Endothelial cell of hepatic sinusoid (primary cell): Measurements from ENCODE around the gene TM9SF1.

Experiments used
- in situ Hi-C: cut with HindIII; loops from 2 replicates; pipeline ENCODE4 v1.10.0; 2017; ENCODE audit warnings: low sequenced_read_pairs

TM9SF1 gene

DNA sequence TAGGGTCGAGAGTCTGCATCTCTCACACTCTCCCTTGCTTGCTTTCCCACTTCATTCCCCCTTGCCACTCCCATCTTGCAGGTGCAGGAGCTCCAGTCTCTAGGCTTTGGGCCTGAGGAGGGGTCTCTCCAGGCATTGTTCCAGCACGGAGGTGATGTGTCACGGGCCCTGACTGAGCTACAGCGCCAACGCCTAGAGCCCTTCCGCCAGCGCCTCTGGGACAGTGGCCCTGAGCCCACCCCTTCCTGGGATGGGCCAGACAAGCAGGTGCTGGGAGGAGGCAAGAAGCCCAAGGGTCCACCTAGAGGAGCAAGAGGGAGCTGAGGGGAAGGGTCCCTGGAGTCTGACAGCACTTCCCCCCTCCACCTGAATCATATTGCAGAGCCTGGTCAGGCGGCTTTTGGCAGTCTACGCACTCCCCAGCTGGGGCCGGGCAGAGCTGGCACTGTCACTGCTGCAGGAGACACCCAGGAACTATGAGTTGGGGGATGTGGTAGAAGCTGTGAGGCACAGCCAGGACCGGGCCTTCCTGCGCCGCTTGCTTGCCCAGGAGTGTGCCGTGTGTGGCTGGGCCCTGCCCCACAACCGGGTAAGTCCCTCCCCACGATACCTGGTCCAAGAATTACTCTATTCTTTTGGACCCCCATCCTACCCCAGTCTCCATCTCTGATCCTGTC, 43.7 kb downstream of the TM9SF1 start:
- in situ Hi-C loops, result no loop called here

DNA sequence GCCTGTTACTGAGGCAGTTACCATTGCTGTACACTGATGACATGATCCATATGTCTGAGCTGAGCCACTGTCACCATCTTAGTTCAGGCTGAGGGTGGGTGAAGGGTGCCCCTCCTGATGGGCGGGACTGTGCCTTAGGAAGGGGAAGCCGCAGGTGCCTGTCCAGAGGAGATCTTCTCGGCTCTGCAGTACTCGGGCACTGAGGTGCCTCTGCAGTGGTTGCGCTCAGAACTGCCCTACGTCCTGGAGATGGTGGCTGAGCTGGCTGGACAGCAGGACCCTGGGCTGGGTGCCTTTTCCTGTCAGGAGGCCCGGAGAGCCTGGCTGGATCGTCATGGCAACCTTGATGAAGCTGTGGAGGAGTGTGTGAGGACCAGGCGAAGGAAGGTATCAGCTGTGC, 44.2 kb downstream of the TM9SF1 start:
- in situ Hi-C loops, result no loop called here

DNA sequence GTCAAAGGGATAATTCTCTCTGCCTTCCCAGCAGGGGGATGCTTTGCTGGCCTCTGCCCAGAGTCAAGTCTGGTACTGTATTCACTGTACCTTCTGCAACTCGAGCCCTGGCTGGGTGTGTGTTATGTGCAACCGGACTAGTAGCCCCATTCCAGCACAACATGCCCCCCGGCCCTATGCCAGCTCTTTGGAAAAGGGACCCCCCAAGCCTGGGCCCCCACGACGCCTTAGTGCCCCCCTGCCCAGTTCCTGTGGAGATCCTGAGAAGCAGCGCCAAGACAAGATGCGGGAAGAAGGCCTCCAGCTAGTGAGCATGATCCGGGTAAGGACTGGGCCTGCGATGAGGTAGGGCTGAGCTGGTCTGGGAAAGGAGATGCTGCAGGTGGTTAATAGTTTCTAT, 44.7 kb downstream of the TM9SF1 start:
- in situ Hi-C loops, result no loop called here

DNA sequence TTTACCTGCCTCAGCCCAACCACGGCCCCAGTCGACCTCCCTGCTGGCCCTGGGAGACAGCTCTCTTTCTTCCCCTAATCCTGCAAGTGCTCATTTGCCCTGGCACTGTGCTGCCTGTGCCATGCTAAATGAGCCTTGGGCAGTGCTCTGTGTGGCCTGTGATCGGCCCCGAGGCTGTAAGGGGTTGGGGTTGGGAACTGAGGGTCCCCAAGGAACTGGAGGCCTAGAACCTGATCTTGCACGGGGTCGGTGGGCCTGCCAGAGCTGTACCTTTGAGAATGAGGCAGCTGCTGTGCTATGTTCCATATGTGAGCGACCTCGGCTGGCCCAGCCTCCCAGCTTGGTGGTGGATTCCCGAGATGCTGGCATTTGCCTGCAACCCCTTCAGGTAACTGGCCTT, 45.2 kb downstream of the TM9SF1 start:
- in situ Hi-C loops, result no loop called here

DNA sequence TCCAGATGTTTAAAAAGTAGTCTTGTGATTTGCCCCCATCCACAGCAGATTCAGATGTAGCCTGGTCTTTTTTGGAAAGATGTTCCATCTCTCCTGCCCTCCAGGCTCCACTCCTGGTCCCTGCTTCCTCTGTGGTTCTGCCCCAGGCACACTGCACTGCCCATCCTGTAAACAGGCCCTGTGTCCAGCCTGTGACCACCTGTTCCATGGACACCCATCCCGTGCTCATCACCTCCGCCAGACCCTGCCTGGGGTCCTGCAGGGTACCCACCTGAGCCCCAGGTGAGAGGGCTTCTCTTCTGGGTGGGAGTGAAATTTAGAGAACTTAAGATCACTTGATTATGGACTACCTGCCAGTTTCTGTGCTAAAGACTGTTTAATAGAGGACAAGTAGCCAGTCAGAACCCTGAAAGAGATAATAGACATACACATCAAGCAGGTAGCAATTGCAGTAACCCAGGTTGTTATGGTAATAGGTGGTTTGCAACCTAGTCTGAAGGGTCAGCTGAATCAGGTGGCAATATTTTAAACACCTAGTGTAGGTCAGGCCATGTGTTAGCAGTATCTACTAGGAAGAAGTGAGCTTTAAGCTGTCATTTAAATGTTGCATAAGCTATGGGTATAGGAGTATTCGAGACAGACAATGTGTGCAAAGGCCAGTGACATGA, 45.8 kb downstream of the TM9SF1 start:
- in situ Hi-C loops, result no loop called here

DNA sequence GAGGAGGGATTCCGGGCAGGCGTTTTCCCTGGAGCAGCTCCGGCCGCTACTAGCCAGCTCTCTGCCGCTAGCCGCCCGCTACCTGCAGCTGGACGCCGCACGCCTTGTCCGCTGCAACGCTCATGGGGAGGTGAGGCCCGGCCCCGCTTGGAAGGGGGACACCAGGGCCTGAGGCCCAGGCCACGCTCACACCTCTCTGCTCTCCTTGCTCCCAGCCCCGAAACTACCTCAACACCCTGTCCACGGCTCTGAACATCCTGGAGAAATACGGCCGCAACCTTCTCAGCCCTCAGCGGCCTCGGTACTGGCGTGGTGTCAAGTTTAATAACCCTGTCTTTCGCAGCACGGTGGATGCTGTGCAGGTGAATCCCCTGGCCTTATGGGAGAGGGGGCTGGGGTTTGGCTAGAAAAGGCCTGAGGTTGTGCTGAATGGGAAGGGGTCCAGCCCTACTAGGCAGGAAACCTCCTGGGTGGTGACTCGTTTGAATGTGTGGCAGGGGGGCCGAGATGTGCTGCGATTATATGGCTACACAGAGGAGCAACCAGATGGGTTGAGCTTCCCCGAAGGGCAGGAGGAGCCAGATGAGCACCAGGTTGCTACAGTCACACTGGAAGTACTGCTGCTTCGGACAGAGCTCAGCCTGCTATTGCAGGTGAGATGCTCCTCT, 47.3 kb downstream of the TM9SF1 start:
- in situ Hi-C loops, result no loop called here

DNA sequence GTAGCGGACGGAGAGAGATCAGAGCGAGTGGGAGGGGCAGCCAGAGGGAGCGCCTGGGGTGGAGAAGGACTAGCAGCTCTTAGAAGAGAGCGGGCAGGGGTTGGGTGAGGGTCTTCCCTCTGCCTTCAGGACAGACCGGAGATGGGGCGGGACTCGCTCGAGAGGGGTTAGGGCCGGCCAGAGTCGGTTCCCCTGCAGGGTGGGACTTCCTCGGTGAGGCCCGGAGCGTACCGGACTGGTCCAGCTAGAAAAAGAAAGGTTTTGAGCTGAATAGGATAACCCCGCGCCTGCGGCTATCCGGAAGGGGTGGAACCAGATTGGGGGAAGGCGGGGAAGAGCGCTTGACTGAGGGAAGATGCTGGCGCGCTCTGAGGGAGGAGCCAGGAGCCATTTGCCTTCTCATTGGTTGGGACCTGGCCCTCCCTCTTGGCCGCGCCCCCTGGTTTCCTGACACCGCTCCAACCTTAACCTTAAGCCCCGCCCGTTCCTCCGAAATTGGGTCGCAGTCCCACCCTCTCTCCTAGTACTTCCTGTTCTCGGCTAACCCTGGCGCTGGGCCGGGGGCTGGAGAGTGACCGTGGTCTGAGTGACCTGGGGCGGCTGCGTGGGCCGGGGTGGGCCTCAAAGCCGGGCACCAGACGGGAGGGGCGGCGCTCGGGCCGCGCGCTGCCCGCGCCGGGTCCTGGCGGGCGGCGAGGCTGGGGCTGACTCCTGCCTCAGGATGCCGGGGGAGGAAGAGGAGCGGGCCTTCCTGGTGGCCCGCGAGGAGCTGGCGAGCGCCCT, 48.1 kb downstream of the TM9SF1 start, which contains the start of gene RNF31:
Gene RNF31, plus strand, starts transcription at position 521 of the 783 bp plus-strand sequence. Its CDS starts 201 bp downstream, at position 722.
- in situ Hi-C loops, result no loop called here

DNA sequence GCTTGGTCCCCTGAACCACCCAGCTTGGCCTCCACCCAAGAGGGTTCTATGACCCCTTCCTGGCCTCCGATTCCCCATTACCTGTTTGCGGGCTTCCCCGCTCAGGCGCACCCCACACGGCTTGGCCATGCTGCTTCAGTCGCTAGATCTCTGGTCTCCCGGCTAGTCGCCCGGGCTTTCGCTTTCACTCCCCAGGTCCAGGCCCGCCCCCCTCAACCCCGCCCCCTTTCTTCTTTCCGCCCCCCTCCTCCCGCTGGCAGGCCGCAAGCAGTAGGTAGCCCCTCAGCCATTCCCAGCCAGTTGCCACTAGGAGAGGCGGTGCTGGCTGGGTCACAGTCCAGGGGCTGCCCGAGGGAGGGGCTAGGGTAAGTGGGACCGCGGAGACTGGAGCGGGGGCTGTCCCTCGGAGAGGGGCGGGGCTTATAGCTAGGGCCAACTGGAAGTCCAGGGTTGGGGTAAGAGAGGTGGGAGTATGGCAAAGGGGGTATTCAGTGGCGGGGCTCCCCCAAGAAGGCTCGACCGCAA, 48.7 kb downstream of the TM9SF1 start, which contains the start of gene PSME2:
Gene PSME2, minus strand, starts transcription at position 158 of the 525 bp plus-strand sequence. Its CDS starts 29 bp downstream, at position 129.
- in situ Hi-C loops, result no loop called here

DNA sequence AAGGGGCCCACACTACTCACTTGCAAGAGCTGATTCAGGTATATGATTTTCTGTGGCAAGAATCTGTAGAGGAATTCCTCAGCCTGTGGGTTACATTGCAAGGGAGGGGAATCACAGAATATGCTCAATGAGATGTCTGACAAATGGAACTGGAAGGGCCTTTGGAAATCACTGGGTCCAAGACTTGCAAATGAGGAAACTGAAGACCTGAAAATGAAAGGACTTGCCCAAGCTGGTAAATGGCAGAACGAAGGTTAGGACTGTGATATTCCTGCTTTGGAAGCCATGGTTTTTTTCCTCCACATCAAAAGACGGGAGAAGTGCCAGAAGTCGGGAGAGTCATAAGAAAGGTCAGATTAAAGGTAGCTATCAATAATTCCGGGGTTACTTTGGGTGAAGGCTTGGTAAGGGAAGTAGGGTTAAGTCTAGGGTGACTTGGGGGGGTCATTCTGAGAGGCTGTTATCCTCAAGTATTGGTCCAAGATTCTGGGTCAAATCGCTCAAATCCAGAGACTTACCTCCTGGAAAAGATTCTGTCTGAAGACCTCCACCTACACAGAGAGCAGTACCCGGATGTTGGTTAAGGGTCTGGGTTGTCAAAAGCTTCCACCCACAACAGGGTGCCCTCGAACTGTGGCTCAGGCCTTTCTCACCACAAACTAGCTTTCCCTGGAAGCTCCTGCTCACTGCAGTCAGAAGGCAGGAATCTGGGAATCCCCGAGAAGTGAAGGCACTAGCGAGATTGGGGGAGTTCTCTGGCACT, 49.4 kb downstream of the TM9SF1 start:
- in situ Hi-C loops, result no loop called here

DNA sequence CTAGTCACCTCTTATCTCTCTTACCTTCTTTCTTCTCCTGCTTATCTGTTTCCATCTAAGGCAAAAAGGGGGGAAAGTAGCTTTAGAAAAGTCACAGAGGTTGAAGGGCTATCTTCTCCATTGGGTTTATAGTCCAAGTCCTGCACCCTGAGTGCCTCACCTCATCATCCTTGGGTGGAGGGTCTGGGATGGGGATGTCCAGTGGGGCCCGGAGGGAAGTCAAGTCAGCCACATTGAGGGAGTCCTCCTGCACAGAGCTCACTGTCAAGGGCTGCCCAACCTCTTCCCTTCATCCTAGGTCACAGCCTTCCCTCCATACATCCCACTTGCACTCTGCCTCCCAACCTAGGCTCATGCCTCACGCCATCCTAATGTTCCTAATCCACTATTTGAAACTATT, 50.0 kb downstream of the TM9SF1 start:
- in situ Hi-C loops, result no loop called here

DNA sequence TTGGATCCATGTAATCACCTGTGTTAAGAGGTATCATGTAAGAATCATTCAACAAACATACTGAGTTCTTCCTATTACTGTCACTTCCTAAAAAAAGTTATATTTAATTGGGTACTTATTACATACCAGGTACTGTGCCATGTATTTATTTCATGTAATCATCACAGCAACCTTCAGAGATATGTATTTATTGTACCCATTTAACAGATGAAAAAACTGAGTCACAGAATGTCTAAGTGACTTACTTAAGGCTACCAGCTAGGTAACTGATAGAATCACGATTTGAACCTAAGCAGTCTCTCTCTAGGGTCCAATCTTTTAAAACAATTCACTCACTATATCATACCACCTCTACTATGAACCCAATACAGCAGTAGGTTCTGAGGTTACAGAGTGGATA, 50.8 kb downstream of the TM9SF1 start:
- in situ Hi-C loops, result no loop called here

DNA sequence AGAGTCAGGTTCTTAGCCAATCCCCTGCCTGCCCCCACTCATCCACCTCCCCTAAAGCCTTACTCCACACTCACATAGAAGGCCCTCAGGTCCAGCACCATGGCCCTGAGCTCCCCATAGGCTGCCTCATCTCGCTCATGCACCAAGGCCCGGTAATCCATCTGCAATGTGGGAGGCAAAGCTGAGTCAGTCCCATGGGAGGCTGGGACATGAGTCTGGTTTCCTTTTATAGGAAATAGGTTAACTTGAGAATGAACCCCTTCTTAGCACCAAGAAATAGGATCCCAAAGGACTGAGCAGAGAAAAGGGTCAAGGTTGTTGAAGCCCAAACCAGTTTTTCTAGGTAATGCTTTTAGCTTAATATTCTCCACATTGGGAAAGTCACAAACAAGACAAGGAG, 51.7 kb downstream of the TM9SF1 start:
- in situ Hi-C loops, result no loop called here

DNA sequence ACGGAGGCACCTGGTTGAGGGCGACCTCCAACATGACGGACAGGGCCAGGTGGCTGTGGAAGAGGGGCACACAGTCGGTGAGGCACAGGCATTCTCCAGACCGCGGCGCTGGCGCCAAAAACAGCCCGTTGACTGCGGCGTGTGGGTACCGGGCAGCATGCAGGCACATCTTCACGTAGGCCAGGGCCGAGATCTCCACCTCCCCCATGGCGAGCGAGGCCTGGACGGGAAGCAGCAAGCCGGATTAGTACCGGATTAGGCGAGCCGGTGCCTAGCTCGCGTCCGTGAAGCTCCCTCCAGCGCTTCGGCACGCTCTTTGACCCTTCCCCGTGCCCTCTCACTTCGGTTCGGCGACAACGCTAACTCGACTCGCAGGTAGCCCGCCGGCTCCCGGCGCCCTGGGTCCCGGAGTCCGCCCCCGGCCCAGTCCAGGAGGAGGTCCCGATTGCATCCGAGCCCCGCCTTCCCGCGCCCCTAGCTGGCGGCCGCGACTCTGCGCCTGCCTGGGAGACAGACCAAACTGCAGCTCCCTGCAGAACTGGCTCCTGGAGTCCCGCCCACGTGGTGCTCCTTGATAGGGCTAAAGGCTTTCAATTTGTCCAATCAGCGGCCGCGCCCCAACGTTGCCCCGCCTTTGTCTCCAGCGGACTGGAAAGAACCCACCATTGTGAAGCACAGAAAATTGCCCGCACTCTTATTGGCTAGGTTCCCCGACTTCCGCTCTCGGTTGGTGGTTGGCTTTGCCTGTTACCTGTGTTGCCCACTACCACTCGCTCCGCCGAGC, 54.0 kb downstream of the TM9SF1 start, which contains the start of gene EMC9:
Gene EMC9, minus strand, starts transcription at position 495 of the 784 bp plus-strand sequence. Its CDS starts 287 bp downstream, at position 208.
- in situ Hi-C loops, result no loop called here

DNA sequence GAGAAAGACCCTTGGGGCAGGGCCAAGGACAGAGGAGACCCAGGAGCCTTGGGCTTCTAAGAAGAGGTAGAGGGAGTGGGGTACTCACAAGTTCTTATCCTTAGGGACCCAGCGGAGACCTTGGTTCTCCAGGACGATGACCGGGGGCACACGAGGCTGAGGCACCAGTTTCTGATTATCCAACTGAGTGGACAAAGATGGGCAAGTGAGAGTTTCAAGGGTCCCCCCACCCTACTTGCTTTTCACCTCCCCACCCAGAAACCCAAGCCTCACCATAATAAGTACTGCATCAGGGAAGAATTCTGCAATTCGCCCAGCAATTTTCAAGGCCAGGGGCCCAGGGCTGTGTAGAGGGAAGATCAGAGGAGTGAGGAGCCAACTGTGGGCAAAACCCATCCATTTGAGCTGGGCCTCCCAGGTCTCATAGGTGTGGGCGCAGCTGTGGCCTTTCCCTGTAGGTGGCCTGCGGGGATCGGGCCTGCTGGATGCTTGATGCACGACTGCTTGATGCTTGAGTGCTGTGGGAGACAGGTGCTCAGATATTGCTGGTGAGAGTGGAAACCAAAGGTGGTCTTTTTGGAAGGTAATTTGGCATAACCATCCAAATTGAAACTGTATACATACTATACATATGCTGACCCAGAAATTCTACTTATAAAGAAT, 55.8 kb downstream of the TM9SF1 start:
- in situ Hi-C loops, result no loop called here
